Measurements from ENCODE around the gene TCF12.

GRCh38 chr15:56910801-56911200 is 7.6 kb upstream of the TCF12 start:
- TF ChIP-seq CTCF (IDR thresholded peaks at IDR 0.05): no peak
- no peak for TF ChIP-seq POLR2AphosphoS5 (IDR thresholded peaks at IDR 0.05; ENCODE audit: low read depth, low read length)
- TF ChIP-seq REST (IDR thresholded peaks at IDR 0.05; ENCODE audit: insufficient read depth in 1 of 2, low read depth in 2 of 2, low read length in 1 of 2): no peak
- TF ChIP-seq TCF7L2 (IDR thresholded peaks at IDR 0.05; ENCODE audit: low read depth, low read length): no peak
